22Rv1 (cell line): ENCODE results near the gene CLINT1.

ENCODE experiments used
- CTCF ChIP-seq: fragments of 450-650 bp; IDR thresholded peaks from 2 replicates; pipeline ENCODE4 v1.5.1; 2017; ENCODE audit warnings: mild to moderate bottlenecking
- ZFX ChIP-seq: fragments of 450-650 bp; IDR thresholded peaks from 2 replicates; pipeline ENCODE4 v1.6.1; 2017; ENCODE audit warnings: antibody characterized with exemption, borderline replicate concordance

GRCh38 chr5:157864067-157864466 is 5.1 kb upstream of the CLINT1 start:
- TF ChIP-seq CTCF (no peak), ZFX (no peak)
